ENCODE measurements around the gene CAPZA1.

- TF ChIP-seq CTCF (conservative IDR thresholded peaks at IDR 0.05 in 1 of 2, IDR thresholded peaks at IDR 0.05 in 1 of 2; ENCODE audit: extremely low read depth in 1 of 2, insufficient read depth in 1 of 2, low read depth in 1 of 2, low read length in 2 of 2), result no peak
- TF ChIP-seq EZH2 (IDR thresholded peaks at IDR 0.05; ENCODE audit: borderline replicate concordance, low read length), result no peak
Measured at GRCh38 chr1:112576240-112576639, 43.4 kb upstream of the CAPZA1 start.

Measured in mammary epithelial cell (primary cell).